ENCODE data around the gene BIRC7.
A peak's percentile ranks its signal among the peaks of the same experiment; 100 is the strongest.
"Not testable (repeated sequence)": the region's sequence is repeated elsewhere in the genome, so short reads cannot be mapped to it uniquely, and the experiment has no call there.

The BIRC7 gene

GRCh38 chr20:63241272-63241671 is 5.6 kb downstream of the BIRC7 start:
- Histone ChIP-seq H3K4me3 (no peak overlapping the region), H3K27ac (no peak overlapping the region)

GRCh38 chr20:63242736-63243135 is 7.0 kb downstream of the BIRC7 start:
- Histone ChIP-seq H3K4me3 (no peak overlapping the region), H3K27ac (no peak overlapping the region)

GRCh38 chr20:63243604-63244247 is 8.0 kb downstream of the BIRC7 start:
- H3K4me3 ChIP-seq = no peak overlapping the region
- no peak overlapping the region for H3K27ac ChIP-seq

- no peak overlapping the region for H3K27ac ChIP-seq
- H3K4me3 ChIP-seq = no peak overlapping the region
Measured at GRCh38 chr20:63244468-63244867, 8.8 kb downstream of the BIRC7 start.

GRCh38 chr20:63246490-63247288 is 11.0 kb downstream of the BIRC7 start:
- no peak overlapping the region for H3K4me3 ChIP-seq
- H3K27ac ChIP-seq = no peak overlapping the region

- no peak overlapping the region for H3K27ac ChIP-seq
- H3K4me3 ChIP-seq = no peak overlapping the region
Measured at GRCh38 chr20:63247671-63248228, 12.0 kb downstream of the BIRC7 start.

- Histone ChIP-seq H3K4me3 (no peak overlapping the region), H3K27ac (no peak overlapping the region)
Measured at GRCh38 chr20:63248835-63249591, 13.3 kb downstream of the BIRC7 start.

DNA sequence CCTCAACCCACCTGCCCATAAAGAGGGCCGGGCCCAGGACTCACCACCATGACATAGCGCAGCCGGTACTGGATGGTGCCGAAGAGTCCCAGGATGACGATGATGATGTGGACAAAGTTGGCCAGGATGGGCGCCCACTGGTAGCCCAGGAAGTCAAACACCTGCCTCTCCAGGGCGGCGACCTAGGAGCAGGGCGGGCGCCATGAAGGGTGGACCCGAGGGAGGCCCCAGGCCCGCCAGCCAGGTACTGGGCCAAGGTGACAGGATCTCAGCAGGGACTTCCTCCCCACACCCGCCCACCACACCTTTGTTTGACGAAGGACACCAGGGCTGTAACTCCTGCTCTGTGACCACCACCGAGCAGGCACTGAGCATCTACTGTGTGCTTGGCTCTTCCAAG is 14.2 kb downstream of the BIRC7 start:
- Histone ChIP-seq H3K27ac (no peak overlapping the region), H3K4me3 (no peak overlapping the region)

- not testable (repeated sequence) for H3K4me3 ChIP-seq, H3K27ac ChIP-seq
Measured at GRCh38 chr20:63251350-63251749, 15.6 kb downstream of the BIRC7 start.

GRCh38 chr20:63252284-63252711 is 16.6 kb downstream of the BIRC7 start:
- no peak overlapping the region for H3K27ac ChIP-seq
- no peak overlapping the region for H3K4me3 ChIP-seq

GRCh38 chr20:63253065-63253437 is 17.3 kb downstream of the BIRC7 start:
- Histone ChIP-seq H3K4me3 (no peak overlapping the region), H3K27ac (no peak overlapping the region)

- H3K27ac ChIP-seq = peak overlapping the region in 2 of 21 experiments; percentile 7 to 25
- H3K4me3 ChIP-seq = peak overlapping the region in 6 of 7 experiments; percentile 3 to 25 (median 14)
Measured at GRCh38 chr20:63253438-63254231, 17.9 kb downstream of the BIRC7 start.

- H3K4me3 ChIP-seq = peak within 1 kb of the TSS in 6 of 7 experiments; percentile 3 to 25 (median 14)
- H3K27ac ChIP-seq = peak within 1 kb of the TSS in 2 of 21 experiments; percentile 7 to 25
Measured at GRCh38 chr20:63254232-63254605, 18.5 kb downstream of the BIRC7 start, which contains the start of gene NKAIN4. Gene NKAIN4 (minus strand): TSS chr20:63254463. CDS start chr20:63254450, 13 bp downstream.

DNA sequence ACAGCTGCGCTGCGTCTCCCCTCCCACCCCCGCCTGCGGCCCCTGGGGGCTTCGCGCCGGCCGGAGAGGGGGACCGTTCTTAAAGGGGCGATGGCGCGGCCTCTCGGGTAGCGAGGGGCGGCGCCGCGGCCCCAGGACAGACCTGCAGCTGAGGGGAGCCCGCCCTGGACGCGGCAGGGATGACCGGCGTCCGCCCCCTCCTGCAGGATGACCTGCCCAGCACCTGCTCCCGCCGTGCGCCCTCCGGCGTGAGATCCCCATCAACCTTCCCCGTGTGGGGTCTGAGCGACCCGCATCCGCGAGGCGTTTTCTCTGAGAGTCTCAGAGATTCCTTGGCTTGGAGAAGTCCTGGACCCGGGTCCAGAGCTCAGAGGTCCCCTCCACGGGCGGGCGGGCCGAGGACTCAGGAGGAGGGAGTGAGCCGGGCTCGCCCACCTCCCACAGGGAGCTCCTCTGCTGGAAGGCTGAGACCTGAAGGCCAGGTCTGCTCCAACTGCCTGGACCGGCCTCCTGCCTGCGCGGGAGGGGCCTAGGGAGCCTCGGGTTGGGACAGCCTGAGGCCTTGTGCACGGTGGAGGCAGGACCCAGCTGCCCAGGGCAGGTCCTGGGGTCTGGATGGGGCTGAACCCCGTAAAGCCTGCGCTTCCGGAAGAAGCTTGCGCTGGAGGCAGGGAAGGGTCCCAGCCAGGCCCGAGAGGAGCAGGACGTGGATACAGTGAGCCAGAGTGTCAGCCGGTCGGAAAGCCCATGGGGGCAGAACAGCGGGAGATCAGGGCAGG is 19.1 kb downstream of the BIRC7 start:
- Histone ChIP-seq H3K4me3 (peak overlapping the region in 1 of 7 experiments; percentile 10), H3K27ac (no peak overlapping the region)

GRCh38 chr20:63255931-63256704 is 20.4 kb downstream of the BIRC7 start:
- Histone ChIP-seq H3K4me3 (no peak overlapping the region), H3K27ac (no peak overlapping the region)

DNA sequence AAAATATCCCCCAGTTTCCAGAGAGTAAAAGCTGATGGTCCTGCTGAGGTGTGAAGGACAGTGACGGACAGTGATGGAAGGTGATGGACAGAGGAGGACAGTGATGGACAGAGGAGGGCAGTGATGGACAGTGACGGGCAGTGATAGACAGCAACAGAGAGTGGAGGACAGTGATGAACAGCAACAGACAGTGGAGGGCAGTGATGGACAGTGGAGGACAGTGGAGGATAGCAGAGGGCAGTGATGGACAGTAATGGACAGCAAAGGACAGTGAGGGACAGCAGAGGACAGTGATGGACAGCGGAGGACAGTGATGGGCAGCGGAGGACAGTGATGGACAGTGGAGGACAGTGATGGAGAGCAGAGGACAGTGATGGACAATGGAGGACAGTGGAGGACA is 21.2 kb downstream of the BIRC7 start:
- H3K27ac ChIP-seq = no peak overlapping the region
- H3K4me3 ChIP-seq = no peak overlapping the region

GRCh38 chr20:63257629-63258028 is 21.9 kb downstream of the BIRC7 start:
- H3K4me3 ChIP-seq = no peak overlapping the region
- H3K27ac ChIP-seq = no peak overlapping the region

GRCh38 chr20:63258781-63259180 is 23.1 kb downstream of the BIRC7 start:
- H3K27ac ChIP-seq = no peak overlapping the region
- no peak overlapping the region for H3K4me3 ChIP-seq

All from skin epidermis (tissue), 12 donors.